Mucosa of stomach (tissue), 1 donor: Measurements from ENCODE around the gene MYO1B.

Experiments
- H3K27me3 ChIP-seq: one replicate; pipeline ENCODE4 v1.7.0; 2013; ENCODE audit warnings: mild to moderate bottlenecking, low read length; ENCODE audit not compliant: control insufficient read depth, insufficient read depth
- H3K36me3 ChIP-seq: one replicate; pipeline ENCODE4 v1.7.0; 2013; ENCODE audit warnings: low read length; ENCODE audit not compliant: control insufficient read depth, insufficient read depth
- H3K4me1 ChIP-seq: one replicate; pipeline ENCODE4 v1.7.0; 2013; ENCODE audit warnings: mild to moderate bottlenecking, low read length; ENCODE audit not compliant: control insufficient read depth, insufficient read depth
- H3K4me3 ChIP-seq: one replicate; pipeline ENCODE4 v1.7.0; 2013; ENCODE audit warnings: low read length
- H3K9ac ChIP-seq: one replicate; pipeline ENCODE4 v1.7.0; 2013; ENCODE audit warnings: mild to moderate bottlenecking, low read length, moderate library complexity
- H3K9me3 ChIP-seq: one replicate; pipeline ENCODE4 v1.7.0; 2013; ENCODE audit warnings: mild to moderate bottlenecking, low read length, moderate library complexity; ENCODE audit not compliant: control insufficient read depth
- donor health status: Pancreatic carcinoma.

The MYO1B gene

GRCh38 chr2:191462370-191462769 lies 217.2 kb downstream of the MYO1B start:
- no peaks in the 10 kb centered on the region for H3K27me3 ChIP-seq
- no peak overlapping the region for H3K4me3 ChIP-seq
- H3K9ac ChIP-seq, result no peak overlapping the region
- no peaks in the 10 kb centered on the region for H3K36me3 ChIP-seq
- no peaks in the 10 kb centered on the region for H3K9me3 ChIP-seq
- H3K4me1 ChIP-seq, result peaks cover 21% of the 10 kb centered on the region

- Histone ChIP-seq H3K36me3 (no peaks in the 10 kb centered on the region), H3K4me1 (peaks cover 21% of the 10 kb centered on the region), H3K27me3 (no peaks in the 10 kb centered on the region), H3K4me3 (no peak overlapping the region), H3K9me3 (no peaks in the 10 kb centered on the region), H3K9ac (no peak overlapping the region)
Observed at GRCh38 chr2:191463790-191464189, 218.6 kb downstream of the MYO1B start.

- Histone ChIP-seq H3K36me3 (no peaks in the 10 kb centered on the region), H3K4me3 (no peak overlapping the region), H3K9me3 (no peaks in the 10 kb centered on the region), H3K4me1 (peaks cover 21% of the 10 kb centered on the region), H3K9ac (no peak overlapping the region), H3K27me3 (no peaks in the 10 kb centered on the region)
Observed at GRCh38 chr2:191465766-191466420, 220.7 kb downstream of the MYO1B start.

GRCh38 chr2:191467113-191467512 lies 221.9 kb downstream of the MYO1B start:
- no peak overlapping the region for H3K4me3 ChIP-seq
- no peaks in the 10 kb centered on the region for H3K36me3 ChIP-seq
- no peaks in the 10 kb centered on the region for H3K9me3 ChIP-seq
- no peak overlapping the region for H3K9ac ChIP-seq
- peaks cover 21% of the 10 kb centered on the region for H3K4me1 ChIP-seq
- no peaks in the 10 kb centered on the region for H3K27me3 ChIP-seq

GRCh38 chr2:191470306-191470705 lies 225.1 kb downstream of the MYO1B start:
- Histone ChIP-seq H3K36me3 (no peaks in the 10 kb centered on the region), H3K27me3 (no peaks in the 10 kb centered on the region), H3K9me3 (no peaks in the 10 kb centered on the region), H3K9ac (no peak overlapping the region), H3K4me1 (no peaks in the 10 kb centered on the region), H3K4me3 (no peak overlapping the region)

- Histone ChIP-seq H3K36me3 (no peaks in the 10 kb centered on the region), H3K9me3 (no peaks in the 10 kb centered on the region), H3K4me3 (no peak overlapping the region), H3K4me1 (peaks cover 2% of the 10 kb centered on the region), H3K9ac (no peak overlapping the region), H3K27me3 (no peaks in the 10 kb centered on the region)
Observed at GRCh38 chr2:191474464-191474863, 229.3 kb downstream of the MYO1B start.
